Mononuclear cell (primary cell): ENCODE measurements around the gene SLC35F1. TPM values are rescaled to one million over a fixed set of nuclear protein-coding genes. Genes with fewer than 3 reads are reported as not detected.
"Not testable (repeated sequence)": the region's sequence is repeated elsewhere in the genome, so short reads cannot be mapped to it uniquely, and the experiment has no call there.

ENCODE experiments used
- H3K27me3 ChIP-seq: 2 replicates; pipeline ENCODE4 v1.6.0; 2011; ENCODE audit warnings: low read length, control low read depth; ENCODE audit not compliant: insufficient read depth
- H3K4me1 ChIP-seq: 2 replicates; pipeline ENCODE4 v1.5.1; 2011; ENCODE audit warnings: mild to moderate bottlenecking, low read length, control low read depth; ENCODE audit not compliant: insufficient read depth
- H3K4me3 ChIP-seq: 2 replicates; pipeline ENCODE4 v1.5.1; 2011; ENCODE audit warnings: mild to moderate bottlenecking, low read length, moderate library complexity
- H3K9me3 ChIP-seq: 2 replicates; pipeline ENCODE4 v1.5.1; 2011; ENCODE audit warnings: low read depth, mild to moderate bottlenecking, control low read depth, low read length
- total RNA-seq: library from RNA; depleted of rRNA; stranded (reverse); fragments of >200 nt; gene quantifications from one replicate; pipeline ENCODE4 v1.2.3, GENCODE V29; 2012

Gene SLC35F1
- total RNA-seq = not detected

DNA sequence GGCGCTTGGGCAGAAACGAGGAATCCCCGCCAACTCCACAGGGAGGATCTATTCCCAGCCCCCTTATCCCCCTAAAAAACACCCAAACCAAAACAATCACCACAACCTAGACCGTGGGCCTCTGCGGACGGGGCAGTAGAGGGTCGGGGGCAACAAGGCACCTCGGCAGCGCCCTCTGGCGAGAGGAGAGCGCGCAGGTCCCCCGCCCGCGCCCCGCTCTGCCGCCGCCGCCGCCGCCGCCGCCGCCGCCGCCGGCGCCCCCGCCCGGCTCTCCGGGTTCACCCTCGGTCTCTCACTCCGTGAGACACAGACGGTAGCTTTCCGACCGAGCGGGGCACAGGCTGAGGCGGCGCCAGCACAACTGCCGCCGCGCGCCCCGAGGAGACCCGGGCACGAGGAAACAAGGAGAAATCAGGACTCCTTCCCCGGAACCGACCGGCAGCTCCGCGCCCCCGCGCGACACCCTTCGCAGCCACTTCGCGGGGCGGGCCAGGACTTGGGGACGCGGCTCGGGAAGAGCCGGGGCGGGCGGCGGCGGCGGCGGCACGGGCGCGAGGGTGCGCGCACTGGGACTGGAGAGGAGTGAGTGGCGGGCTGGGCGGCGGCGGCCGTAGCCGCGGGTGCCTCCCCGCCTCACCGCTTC is at the start of gene SLC35F1:
Gene SLC35F1, plus strand, starts transcription at position 307 of the 643 bp plus-strand sequence.
- Histone ChIP-seq H3K4me1 (no peaks in the 10 kb centered on the region), H3K4me3 (no peak within 1 kb of the TSS), H3K27me3 (peaks cover 57% of the 10 kb centered on the region), H3K9me3 (no peaks in the 10 kb centered on the region)

- not testable (repeated sequence) for H3K4me3 ChIP-seq, H3K27me3 ChIP-seq, H3K4me1 ChIP-seq, H3K9me3 ChIP-seq
Observed at GRCh38 chr6:117858601-117859000, 48.5 kb upstream of the SLC35F1 start.

DNA sequence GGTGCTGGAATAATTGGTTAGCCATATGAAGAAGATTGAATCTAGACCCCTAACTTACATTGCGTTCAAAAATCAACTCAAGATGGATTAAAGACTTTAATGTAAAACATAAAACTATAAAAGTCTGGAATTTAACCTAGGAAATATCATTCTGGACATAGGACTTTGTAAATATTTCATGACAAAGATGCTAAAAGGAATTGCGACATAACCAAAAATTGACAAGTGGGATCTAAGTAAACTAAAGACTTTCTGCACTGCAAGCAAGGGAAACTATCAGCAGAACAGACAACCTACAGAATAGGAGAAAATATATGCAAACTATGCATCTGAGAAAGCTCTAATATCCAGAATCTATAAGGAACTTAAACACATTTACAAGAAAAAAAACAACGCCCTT is 45.5 kb upstream of the SLC35F1 start:
- Histone ChIP-seq H3K4me1 (no peaks in the 10 kb centered on the region), H3K4me3 (no peak overlapping the region), H3K27me3 (no peaks in the 10 kb centered on the region), H3K9me3 (no peaks in the 10 kb centered on the region)

- Histone ChIP-seq H3K27me3 (no peaks in the 10 kb centered on the region), H3K4me3 (no peak overlapping the region), H3K4me1 (no peaks in the 10 kb centered on the region), H3K9me3 (no peaks in the 10 kb centered on the region)
Observed at GRCh38 chr6:117866561-117866960, 40.5 kb upstream of the SLC35F1 start.

- Histone ChIP-seq H3K27me3 (no peaks in the 10 kb centered on the region), H3K4me3 (no peak overlapping the region), H3K9me3 (no peaks in the 10 kb centered on the region), H3K4me1 (no peaks in the 10 kb centered on the region)
Observed at GRCh38 chr6:117870486-117871242, 36.4 kb upstream of the SLC35F1 start.

DNA sequence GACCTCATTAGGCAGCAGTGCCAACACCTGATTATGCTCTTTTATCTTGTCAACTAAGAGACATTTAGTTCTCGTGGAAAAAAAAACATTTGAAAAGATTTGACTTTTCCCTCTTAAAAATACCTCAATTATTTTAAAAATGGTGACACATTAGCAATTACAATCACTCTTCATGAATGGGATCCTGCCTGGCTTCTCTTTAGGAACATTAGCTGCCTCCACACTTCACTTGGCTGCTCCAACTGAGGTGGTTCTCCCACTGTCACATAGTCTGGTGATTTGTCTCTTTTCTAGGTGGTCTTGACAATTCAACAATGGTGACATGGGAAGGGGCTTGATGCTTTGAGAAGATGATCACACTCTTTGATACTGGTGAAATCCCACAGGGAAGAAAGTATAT is 26.2 kb upstream of the SLC35F1 start:
- Histone ChIP-seq H3K4me3 (no peak overlapping the region), H3K4me1 (no peaks in the 10 kb centered on the region), H3K9me3 (no peaks in the 10 kb centered on the region), H3K27me3 (no peaks in the 10 kb centered on the region)

DNA sequence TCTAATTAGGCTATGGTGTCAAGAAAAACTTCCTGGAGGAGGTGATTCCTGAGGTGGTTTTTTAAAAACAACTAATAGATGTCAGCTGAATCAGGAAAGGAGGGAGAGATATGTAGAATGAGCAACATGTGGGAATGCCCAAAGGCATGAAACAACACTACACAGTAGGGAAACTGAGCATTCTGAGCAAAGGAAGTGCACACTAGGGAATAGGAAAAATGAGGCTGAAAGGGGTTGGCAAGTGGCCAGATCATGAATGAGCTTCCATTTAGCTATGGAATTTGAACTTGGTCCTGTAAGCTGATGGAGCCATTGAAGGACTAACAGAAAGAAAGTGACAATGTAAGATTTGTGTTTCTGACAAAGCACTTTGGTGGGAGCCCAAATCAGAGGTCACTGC is 16.9 kb upstream of the SLC35F1 start:
- Histone ChIP-seq H3K4me3 (no peak overlapping the region), H3K4me1 (no peaks in the 10 kb centered on the region), H3K9me3 (no peaks in the 10 kb centered on the region), H3K27me3 (no peaks in the 10 kb centered on the region)

DNA sequence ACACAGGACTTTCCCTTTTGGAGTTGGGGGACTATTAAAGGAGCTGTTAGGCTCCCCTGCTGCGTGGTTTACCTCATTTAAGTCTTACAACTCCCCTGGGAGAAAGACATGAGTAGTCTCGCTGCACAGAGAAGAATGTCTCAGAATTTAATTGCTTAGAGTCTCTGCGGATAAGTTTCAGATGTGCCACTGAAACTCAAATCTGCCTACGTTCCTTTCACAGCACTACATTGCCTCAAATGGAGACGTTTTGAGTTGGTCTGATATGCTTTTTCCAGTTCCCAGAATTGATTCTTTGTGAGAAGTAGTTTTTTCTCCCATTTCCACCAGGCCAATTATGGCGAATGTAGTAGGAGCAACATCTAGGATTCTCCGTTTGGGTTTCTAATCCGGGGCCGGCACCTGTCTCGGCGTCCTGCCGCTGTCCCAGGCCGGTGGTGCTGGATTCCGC is 532 bp upstream of the SLC35F1 start:
- Histone ChIP-seq H3K4me1 (no peaks in the 10 kb centered on the region), H3K4me3 (no peak overlapping the region), H3K27me3 (peaks cover 55% of the 10 kb centered on the region), H3K9me3 (no peaks in the 10 kb centered on the region)

DNA sequence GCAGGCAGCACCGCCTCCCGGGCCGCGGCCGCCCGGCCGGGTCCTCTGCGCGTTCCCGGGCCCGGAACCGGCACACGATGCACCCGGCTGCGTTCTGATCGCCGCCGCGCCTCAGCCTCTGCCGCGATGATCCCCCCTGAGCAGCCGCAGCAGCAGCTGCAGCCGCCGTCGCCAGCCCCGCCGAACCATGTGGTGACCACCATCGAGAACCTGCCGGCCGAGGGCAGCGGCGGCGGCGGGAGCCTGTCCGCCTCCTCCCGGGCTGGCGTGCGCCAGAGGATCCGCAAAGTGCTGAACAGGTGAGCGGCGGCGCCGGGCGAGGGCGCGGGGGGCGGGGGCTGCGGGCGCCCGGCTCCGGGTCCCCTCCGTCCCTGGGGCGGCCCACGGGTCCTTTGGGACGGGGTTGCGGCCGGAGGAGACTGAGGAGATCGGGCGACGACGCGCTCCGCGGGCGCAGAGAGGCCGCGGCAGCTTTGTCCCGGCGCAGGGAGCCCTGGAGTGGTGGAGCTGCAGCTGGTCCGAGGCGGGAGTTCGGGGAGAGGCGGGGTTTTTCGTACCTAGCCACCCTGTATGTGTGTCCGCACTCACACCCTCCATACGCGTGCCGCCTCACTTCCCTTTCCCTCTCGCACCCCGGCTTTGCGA is 659 bp downstream of the SLC35F1 start:
- Histone ChIP-seq H3K4me3 (no peak overlapping the region), H3K9me3 (no peaks in the 10 kb centered on the region), H3K4me1 (no peaks in the 10 kb centered on the region), H3K27me3 (peaks cover 57% of the 10 kb centered on the region)

DNA sequence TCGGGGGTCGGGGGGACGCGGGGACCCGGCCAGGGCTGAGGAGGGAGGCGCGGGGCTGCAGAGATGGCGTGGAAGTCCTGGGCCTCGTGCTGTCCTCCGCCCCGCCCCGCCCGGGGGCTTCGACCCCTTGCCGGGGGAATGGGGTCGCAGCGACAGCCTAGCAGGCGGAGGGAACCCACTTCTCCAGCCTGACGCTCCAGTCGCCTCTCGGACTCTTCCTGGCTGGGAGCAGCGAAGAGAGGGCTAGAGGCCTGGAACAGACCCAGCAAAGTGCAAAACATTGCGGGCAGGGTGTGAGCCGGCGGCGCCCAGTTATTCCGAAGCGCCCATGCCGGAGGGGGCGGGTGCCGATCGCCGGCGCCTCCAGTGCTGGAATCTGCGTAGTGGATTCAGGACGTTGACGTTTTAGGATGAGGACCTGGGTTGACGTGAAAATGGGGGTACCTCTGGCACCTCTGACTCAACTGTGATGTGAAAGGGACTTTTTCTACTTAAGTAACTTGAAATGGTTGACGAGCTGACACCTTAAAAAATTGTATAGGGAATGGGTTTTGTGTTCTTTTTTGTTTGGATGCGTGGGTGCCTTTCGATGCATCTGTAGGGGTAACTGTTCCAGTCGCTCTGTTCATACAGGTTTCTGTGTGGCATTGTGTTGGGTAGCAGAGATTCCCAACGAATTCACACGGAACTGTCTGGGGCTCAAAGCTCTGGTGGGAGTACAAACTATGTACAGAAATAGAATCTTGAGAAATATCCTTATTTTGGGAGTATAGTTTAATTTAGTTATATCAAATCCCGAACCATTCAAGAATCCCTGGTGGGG is 1.4 kb downstream of the SLC35F1 start:
- no peaks in the 10 kb centered on the region for H3K4me1 ChIP-seq
- H3K9me3 ChIP-seq = no peaks in the 10 kb centered on the region
- H3K27me3 ChIP-seq = peaks cover 55% of the 10 kb centered on the region
- no peak overlapping the region for H3K4me3 ChIP-seq

DNA sequence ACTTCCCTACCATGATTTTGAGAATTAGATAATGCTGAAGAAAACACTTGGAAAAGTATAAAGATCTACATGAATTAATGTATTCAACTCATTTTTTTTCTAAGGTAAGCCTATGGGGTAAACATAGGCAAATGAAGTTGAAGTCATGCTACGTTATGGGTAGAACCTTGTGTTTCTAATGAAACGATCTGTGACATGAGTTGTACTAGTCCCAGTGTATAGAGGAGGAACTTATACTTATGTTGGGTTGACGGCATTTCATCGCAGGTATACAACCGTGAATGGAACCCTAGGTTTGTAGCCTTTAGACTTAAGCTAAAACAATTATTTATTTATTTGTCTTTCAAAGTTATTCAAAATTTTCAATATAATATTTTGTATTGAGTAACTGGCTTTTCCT is 2.6 kb downstream of the SLC35F1 start:
- Histone ChIP-seq H3K4me3 (no peak overlapping the region), H3K9me3 (no peaks in the 10 kb centered on the region), H3K27me3 (peaks cover 49% of the 10 kb centered on the region), H3K4me1 (no peaks in the 10 kb centered on the region)

GRCh38 chr6:117910549-117910948 is 3.5 kb downstream of the SLC35F1 start:
- peaks cover 44% of the 10 kb centered on the region for H3K27me3 ChIP-seq
- H3K9me3 ChIP-seq = no peaks in the 10 kb centered on the region
- no peaks in the 10 kb centered on the region for H3K4me1 ChIP-seq
- no peak overlapping the region for H3K4me3 ChIP-seq

DNA sequence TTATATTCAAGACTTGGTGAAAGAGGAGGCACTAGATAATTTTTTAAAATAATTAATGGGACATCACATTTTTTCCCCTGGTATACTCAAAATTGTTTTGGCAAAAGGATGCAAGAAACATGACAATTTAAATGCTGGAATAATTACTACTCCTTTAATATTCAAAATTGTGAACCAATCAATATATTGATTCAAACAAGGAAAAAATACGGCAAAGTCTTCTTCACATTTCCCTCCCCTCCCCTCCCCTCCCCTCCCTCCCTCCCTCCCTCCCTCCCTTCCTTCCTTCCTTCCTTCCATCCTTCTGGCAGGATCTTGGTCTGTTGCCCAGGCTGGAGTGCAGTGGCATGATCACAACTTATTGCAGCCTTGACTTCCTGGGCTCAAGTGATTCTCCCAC is 4.1 kb downstream of the SLC35F1 start:
- Histone ChIP-seq H3K4me1 (no peaks in the 10 kb centered on the region), H3K27me3 (peaks cover 38% of the 10 kb centered on the region), H3K9me3 (no peaks in the 10 kb centered on the region), H3K4me3 (no peak overlapping the region)

DNA sequence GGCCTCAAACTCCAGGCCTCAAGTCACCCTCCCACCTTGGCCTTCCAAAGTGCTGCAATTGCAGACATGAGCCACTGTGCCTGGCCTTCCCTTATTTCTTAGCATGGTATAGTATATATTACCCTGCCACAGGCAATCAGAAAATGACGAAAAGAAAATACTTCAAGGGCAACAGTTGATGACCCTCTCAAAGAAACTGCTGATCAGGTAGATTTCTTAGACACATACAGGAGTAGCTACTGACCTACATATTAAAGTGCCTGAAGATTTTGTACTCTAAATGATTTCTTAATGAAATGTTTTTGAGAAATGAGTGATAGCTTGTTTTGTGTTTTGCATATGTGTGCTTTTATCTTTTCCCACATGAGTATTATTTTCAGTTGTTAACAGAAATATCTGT is 4.6 kb downstream of the SLC35F1 start:
- no peaks in the 10 kb centered on the region for H3K4me1 ChIP-seq
- no peak overlapping the region for H3K4me3 ChIP-seq
- no peaks in the 10 kb centered on the region for H3K9me3 ChIP-seq

DNA sequence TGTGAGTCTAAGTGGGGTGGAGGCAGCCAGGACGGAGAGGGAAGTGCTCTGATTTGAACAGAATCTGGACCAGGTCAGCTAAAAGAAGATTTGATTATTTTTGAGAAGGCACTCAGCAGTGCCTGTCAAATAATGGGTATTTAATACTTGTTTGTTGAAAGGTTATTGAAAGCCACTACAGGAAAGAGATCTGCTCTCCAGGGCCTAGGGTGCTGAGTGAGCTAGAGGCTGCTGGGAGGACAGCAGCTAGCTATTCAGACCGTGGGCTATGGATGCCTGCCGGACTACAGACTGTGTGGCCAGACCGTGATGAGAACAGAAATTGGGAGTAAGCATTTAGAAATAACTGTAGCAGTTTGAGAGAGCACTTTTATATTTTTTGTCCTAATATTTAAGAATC is 8.8 kb downstream of the SLC35F1 start:
- no peaks in the 10 kb centered on the region for H3K4me1 ChIP-seq
- no peaks in the 10 kb centered on the region for H3K9me3 ChIP-seq
- H3K4me3 ChIP-seq = no peak overlapping the region
- peaks cover 38% of the 10 kb centered on the region for H3K27me3 ChIP-seq

More for the DNA sequence above, 4.6 kb downstream of the SLC35F1 start:
- H3K27me3 ChIP-seq = peaks cover 33% of the 10 kb centered on the region
